Thyroid gland (tissue), 4 donors: ENCODE results near the gene SH3BGRL2.

Source experiments
- CTCF ChIP-seq, 6 experiments: fragments of 200-600 bp in 3 of 6; fragments of 450-650 bp in 3 of 6; sonication (generic) in 3 of 6; IDR thresholded peaks; one replicate each; pipeline ENCODE4 v1.5.1; 2016 to 2019; ENCODE audit warnings: antibody characterized with exemption in 6 of 6, mild to moderate bottlenecking in 2 of 6, inconsistent platforms in 1 of 6, moderate library complexity in 1 of 6
- POLR2A ChIP-seq, 2 donors: fragments of 450-650 bp; IDR thresholded peaks; one replicate each; pipeline ENCODE4 v1.6.1; 2017; ENCODE audit warnings: antibody characterized with exemption in 2 of 2, mild to moderate bottlenecking in 2 of 2, moderate library complexity in 1 of 2

- TF ChIP-seq POLR2A (IDR thresholded peaks at IDR 0.05) (no peak), CTCF (IDR thresholded peaks at IDR 0.05) (no peak)
These were observed 110.9 kb downstream of the SH3BGRL2 start for GRCh38 chr6:79742030-79742429.
